GM19463 (cell line): ENCODE measurements around the gene PRR20A.
"Not testable (repeated sequence)": the region's sequence is repeated elsewhere in the genome, so short reads cannot be mapped to it uniquely, and the experiment has no call there.

Source experiments
- ATAC-seq: cut with Tn5 transposase; IDR thresholded peaks from one replicate; pipeline ENCODE4 v1.9.1; 2021; ENCODE audit warnings: mild to moderate bottlenecking, moderate library complexity; ENCODE audit not compliant: unreplicated experiment

PRR20A gene

DNA sequence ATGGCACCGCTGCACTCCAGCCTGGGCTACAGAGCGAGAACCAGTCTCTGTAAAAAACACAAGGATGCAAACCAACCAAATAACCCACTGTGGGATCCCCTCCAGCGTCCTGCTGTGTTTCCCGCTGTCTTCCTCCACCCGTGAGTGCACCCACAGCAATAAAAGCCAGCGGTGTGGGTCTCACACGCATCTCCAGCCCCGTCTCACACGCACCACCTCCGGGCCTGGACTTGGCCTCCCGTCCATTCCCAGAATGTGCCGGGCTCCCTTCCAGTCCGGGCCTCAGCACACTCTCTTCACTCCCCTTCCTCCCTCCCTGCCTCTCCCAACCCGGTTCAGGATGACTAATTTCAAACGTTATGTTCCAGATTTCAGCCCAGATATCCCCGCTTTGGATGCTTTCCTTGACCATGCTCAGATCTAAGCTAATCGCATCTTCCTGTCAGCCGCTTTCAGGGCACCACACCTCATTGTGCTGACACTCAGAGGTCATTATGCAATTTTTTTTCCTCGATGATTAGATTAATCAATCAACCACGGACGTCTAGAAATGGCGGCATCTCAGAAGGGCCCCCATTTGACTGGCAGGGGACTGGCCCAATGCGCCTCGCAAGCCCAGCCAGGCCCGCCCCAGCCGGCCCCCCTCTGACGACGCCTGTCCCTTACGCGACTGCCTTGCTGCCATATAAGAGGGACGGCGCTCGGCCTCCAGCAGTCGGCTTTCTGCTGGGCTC, at the start of gene PRR20A:
Gene PRR20A, plus strand, starts transcription at position 684 of the 734 bp plus-strand sequence. CDS start 387 bp downstream, outside the sequence.
- ATAC-seq = not testable (repeated sequence)

DNA sequence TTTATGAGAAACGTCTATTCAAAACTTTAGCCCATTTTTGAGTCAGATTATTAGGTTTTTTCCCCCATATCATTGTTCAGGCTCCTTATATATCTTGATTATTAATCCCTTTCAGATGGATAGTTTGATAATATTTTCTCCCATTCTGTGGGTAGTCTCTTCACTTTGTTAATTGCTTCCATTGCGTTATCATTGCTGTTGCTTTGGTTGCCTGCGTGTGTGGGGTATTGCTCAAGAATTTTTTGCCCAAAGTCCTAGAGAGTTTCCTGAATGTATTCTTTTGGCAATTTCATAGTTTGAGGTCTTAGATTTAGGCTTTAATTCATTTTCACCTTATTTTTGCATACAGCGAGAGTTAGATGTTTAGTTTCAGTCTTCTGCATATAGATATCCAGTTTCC, 25.8 kb upstream of the PRR20A start:
- ATAC-seq = no peak

DNA sequence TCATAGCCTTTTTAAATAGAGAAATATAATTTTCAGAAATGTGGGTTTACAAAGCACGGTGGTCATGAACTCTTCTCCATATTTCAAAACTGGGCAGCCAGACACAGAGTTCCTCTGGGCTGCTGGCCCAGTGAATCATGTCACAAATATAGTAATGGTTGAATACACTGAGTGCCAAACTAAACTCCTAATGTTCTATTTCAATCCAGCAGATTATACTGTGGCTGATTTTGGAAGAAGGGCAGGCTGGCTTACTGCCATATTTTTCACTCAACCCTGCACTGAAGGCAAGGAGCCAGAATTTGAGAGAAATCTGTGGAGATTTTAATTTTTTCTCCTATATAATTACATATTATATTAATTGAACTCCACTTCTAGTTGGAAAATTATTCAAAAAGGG, 17.0 kb upstream of the PRR20A start:
- no peak for ATAC-seq

DNA sequence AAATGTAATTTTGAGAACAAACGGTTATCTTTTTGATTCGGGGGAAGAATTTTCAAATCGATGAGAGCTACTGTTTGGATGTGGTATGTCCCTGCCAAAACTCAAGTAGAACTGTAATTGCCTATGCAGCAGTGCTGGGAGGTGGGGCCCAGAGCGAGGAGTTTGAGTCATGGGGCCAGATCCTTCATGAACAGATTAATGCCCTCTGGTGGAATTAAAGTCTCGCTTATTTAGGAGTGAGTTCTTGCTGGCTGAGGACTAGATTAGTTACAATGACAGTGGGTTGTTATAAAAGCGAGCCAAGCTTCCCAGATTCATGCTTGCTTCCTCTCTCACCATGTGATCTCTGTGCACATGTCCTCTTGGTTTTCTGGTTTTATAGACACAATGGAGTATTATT, 11.8 kb upstream of the PRR20A start:
- ATAC-seq = no peak

DNA sequence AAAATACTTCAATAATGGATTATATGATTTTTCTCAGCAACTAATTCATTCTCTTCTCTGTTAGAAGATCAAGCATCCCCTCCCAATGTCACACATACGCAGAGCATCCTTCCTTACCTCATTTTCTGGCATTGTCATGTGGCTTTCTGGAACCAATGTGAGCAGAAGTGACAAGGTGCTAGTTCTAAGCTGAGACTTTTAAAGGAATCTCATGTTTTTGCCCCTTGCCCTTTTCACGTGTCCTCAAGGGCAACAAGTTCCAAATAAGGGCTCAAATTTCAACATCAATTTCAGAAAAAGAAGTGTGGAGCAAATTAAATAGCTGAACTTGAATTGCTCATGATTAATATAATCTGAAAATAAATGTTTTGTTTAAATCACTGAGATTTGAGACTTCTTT, 4.6 kb upstream of the PRR20A start:
- ATAC-seq = no peak

DNA sequence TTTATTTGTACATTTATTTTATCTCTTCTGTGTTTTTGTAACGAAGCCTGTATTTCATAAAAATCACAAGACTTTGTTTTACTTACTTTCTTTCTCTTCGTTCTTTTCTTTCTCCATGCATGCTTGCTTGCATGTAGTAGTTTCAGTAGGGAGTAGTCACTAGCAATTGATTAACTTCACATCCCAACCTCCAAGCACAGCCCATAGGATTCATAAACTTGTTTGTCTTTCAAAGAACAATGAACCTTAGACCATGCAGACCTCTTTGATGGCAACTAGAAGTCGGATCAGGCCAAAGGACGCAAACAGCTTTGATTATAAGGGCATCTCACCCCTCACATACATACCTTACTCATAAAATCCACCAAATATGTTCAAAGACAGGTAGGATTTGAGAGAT, 3.1 kb upstream of the PRR20A start:
- no peak for ATAC-seq

DNA sequence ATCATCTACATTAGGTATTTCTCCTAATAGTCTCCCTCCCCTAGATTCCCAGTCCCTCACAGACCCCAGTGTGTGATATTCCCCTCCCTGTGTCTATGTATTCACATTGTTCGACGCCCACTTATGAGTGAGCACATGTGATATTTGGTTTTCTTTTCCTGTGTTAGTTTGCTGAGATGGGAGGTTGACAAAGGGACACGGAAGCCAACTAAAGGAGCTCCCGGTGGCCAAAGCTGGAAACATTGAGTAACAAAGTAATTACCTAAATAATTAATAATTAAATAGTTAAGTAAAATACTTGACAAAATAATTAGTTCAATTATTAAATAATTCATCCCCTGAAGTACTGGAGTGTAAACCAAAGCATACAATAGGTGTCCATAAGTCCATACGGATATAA, 1.7 kb upstream of the PRR20A start:
- ATAC-seq = no peak

DNA sequence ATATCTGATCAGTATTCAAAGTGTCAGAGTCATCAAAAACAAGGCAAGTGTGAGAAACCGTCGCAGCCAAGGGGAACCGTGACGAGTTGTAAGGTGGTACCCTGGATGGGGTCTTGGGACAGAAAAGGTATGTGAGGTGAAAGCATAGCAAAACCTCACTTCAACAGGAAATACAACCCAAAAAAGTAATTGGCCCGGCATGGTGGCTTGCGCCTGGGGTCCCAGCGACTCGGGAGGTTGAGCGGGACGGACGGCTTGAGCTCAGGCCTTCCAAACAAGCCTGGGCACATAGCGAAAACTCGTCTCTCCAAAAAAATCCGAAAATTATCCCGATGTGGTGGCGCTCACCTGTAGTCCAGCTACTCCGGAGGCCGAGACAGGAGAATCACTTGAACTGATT, 937 bp upstream of the PRR20A start:
- not testable (repeated sequence) for ATAC-seq

DNA sequence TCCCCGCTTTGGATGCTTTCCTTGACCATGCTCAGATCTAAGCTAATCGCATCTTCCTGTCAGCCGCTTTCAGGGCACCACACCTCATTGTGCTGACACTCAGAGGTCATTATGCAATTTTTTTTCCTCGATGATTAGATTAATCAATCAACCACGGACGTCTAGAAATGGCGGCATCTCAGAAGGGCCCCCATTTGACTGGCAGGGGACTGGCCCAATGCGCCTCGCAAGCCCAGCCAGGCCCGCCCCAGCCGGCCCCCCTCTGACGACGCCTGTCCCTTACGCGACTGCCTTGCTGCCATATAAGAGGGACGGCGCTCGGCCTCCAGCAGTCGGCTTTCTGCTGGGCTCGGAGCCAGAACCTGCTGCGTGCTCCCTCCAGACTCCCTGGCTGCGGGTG, 6.5 kb downstream of the PRR20A start, which contains the start of gene PRR20B:
Gene PRR20B, plus strand, starts transcription at position 301 of the 400 bp plus-strand sequence. CDS start 387 bp downstream, outside the sequence.
- not testable (repeated sequence) for ATAC-seq

DNA sequence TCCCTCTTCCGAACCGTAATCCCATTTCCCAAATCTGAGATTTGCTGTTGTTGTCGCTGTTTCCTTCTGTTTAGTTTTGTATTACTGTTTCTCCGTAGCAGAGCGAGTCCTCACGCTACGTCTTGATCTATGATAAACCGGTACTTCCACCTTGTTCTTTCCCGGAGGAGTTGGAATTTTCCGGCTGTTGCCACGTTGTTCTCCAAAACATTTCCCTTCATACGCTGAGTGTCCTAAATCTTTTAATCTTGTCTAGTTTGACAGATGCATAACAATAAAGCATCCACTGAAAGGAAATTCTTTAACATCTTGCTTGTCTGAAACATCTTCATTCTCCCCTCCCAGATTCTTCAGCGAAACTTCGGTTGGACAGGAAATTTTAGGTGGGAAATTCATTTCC, 7.4 kb downstream of the PRR20A start:
- ATAC-seq = not testable (repeated sequence)

DNA sequence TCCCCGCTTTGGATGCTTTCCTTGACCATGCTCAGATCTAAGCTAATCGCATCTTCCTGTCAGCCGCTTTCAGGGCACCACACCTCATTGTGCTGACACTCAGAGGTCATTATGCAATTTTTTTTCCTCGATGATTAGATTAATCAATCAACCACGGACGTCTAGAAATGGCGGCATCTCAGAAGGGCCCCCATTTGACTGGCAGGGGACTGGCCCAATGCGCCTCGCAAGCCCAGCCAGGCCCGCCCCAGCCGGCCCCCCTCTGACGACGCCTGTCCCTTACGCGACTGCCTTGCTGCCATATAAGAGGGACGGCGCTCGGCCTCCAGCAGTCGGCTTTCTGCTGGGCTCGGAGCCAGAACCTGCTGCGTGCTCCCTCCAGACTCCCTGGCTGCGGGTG, 13.0 kb downstream of the PRR20A start, which contains the start of gene PRR20C:
Gene PRR20C, plus strand, starts transcription at position 301 of the 400 bp plus-strand sequence. CDS start 387 bp downstream, outside the sequence.
- not testable (repeated sequence) for ATAC-seq

DNA sequence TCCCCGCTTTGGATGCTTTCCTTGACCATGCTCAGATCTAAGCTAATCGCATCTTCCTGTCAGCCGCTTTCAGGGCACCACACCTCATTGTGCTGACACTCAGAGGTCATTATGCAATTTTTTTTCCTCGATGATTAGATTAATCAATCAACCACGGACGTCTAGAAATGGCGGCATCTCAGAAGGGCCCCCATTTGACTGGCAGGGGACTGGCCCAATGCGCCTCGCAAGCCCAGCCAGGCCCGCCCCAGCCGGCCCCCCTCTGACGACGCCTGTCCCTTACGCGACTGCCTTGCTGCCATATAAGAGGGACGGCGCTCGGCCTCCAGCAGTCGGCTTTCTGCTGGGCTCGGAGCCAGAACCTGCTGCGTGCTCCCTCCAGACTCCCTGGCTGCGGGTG, 19.6 kb downstream of the PRR20A start, which contains the start of gene PRR20D:
Gene PRR20D, plus strand, starts transcription at position 301 of the 400 bp plus-strand sequence. CDS start 387 bp downstream, outside the sequence.
- not testable (repeated sequence) for ATAC-seq

DNA sequence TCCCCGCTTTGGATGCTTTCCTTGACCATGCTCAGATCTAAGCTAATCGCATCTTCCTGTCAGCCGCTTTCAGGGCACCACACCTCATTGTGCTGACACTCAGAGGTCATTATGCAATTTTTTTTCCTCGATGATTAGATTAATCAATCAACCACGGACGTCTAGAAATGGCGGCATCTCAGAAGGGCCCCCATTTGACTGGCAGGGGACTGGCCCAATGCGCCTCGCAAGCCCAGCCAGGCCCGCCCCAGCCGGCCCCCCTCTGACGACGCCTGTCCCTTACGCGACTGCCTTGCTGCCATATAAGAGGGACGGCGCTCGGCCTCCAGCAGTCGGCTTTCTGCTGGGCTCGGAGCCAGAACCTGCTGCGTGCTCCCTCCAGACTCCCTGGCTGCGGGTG, 26.2 kb downstream of the PRR20A start, which contains the start of gene PRR20E:
Gene PRR20E, plus strand, starts transcription at position 301 of the 400 bp plus-strand sequence. CDS start 387 bp downstream, outside the sequence.
- ATAC-seq = not testable (repeated sequence)

DNA sequence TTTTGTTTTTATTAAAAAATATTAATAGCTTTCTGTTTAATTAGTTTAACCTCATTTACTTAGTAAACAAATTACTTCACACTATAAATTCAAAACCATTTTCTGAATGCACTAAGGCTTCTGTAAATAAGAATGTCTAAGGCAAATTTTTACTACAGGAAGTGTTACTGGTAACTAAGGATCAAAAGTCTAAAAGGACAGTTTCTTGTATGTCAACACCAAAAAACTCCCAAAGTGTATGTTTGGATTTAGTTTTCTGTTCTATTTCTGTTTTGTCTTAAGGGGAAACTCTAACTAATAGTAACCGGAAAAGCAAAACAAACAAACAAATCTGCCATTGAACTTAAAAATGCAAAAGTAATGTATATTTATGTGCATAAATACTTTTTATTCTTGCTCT, 50.9 kb downstream of the PRR20A start:
- no peak for ATAC-seq
